ENCODE results near the gene KIAA0513.
"Not testable (repeated sequence)": the region's sequence is repeated elsewhere in the genome, so short reads cannot be mapped to it uniquely, and the experiment has no call there.

The KIAA0513 gene

GRCh38 chr16:85120006-85120340, 92.4 kb downstream of the KIAA0513 start:
- Histone ChIP-seq H3K27ac (replicated peaks) (no peak overlapping the region), H3K27me3 (ENCODE audit: insufficient read depth, poor library complexity, severe bottlenecking) (no peaks in the 10 kb centered on the region), H3K4me3 (replicated peaks; ENCODE audit: insufficient read depth, low read length) (no peak overlapping the region)
- DNase-seq (ENCODE audit: low read depth in 1 of 2, low spot score in 1 of 2) = no peak
- TF ChIP-seq POLR2AphosphoS5 (IDR thresholded peaks at IDR 0.05; ENCODE audit: low read depth) = no peak
- TF ChIP-seq GABPA (IDR thresholded peaks at IDR 0.05; ENCODE audit: low read depth) = no peak
- TF ChIP-seq SPI1 (IDR thresholded peaks at IDR 0.05; ENCODE audit: borderline replicate concordance, low read depth) = no peak
- TF ChIP-seq, protein P1, sequence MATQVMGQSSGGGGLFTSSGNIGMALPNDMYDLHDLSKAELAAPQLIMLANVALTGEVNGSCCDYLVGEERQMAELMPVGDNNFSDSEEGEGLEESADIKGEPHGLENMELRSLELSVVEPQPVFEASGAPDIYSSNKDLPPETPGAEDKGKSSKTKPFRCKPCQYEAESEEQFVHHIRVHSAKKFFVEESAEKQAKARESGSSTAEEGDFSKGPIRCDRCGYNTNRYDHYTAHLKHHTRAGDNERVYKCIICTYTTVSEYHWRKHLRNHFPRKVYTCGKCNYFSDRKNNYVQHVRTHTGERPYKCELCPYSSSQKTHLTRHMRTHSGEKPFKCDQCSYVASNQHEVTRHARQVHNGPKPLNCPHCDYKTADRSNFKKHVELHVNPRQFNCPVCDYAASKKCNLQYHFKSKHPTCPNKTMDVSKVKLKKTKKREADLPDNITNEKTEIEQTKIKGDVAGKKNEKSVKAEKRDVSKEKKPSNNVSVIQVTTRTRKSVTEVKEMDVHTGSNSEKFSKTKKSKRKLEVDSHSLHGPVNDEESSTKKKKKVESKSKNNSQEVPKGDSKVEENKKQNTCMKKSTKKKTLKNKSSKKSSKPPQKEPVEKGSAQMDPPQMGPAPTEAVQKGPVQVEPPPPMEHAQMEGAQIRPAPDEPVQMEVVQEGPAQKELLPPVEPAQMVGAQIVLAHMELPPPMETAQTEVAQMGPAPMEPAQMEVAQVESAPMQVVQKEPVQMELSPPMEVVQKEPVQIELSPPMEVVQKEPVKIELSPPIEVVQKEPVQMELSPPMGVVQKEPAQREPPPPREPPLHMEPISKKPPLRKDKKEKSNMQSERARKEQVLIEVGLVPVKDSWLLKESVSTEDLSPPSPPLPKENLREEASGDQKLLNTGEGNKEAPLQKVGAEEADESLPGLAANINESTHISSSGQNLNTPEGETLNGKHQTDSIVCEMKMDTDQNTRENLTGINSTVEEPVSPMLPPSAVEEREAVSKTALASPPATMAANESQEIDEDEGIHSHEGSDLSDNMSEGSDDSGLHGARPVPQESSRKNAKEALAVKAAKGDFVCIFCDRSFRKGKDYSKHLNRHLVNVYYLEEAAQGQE (IDR thresholded peaks at IDR 0.05; ENCODE audit: insufficient replicate concordance, low read depth) = no peak
- TF ChIP-seq, protein P2, sequence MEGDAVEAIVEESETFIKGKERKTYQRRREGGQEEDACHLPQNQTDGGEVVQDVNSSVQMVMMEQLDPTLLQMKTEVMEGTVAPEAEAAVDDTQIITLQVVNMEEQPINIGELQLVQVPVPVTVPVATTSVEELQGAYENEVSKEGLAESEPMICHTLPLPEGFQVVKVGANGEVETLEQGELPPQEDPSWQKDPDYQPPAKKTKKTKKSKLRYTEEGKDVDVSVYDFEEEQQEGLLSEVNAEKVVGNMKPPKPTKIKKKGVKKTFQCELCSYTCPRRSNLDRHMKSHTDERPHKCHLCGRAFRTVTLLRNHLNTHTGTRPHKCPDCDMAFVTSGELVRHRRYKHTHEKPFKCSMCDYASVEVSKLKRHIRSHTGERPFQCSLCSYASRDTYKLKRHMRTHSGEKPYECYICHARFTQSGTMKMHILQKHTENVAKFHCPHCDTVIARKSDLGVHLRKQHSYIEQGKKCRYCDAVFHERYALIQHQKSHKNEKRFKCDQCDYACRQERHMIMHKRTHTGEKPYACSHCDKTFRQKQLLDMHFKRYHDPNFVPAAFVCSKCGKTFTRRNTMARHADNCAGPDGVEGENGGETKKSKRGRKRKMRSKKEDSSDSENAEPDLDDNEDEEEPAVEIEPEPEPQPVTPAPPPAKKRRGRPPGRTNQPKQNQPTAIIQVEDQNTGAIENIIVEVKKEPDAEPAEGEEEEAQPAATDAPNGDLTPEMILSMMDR (IDR thresholded peaks at IDR 0.05; ENCODE audit: insufficient read depth, low read length) = no peak

- H3K27ac ChIP-seq (replicated peaks); H3K27me3 ChIP-seq (ENCODE audit: insufficient read depth, poor library complexity, severe bottlenecking); DNase-seq (ENCODE audit: low read depth in 1 of 2, low spot score in 1 of 2); H3K4me3 ChIP-seq (replicated peaks; ENCODE audit: insufficient read depth, low read length): not testable (repeated sequence)
Measured at GRCh38 chr16:85123441-85123840, 95.8 kb downstream of the KIAA0513 start.

- Histone ChIP-seq H3K4me3 (replicated peaks; ENCODE audit: insufficient read depth, low read length) (no peak overlapping the region), H3K27me3 (ENCODE audit: insufficient read depth, poor library complexity, severe bottlenecking) (peaks cover 4% of the 10 kb centered on the region), H3K27ac (replicated peaks) (no peak overlapping the region)
- DNase-seq (ENCODE audit: low read depth in 1 of 2, low spot score in 1 of 2) = no peak
- TF ChIP-seq, protein P1 (IDR thresholded peaks at IDR 0.05; ENCODE audit: insufficient replicate concordance, low read depth) = no peak
- no peak for TF ChIP-seq SPI1 (IDR thresholded peaks at IDR 0.05; ENCODE audit: borderline replicate concordance, low read depth)
- TF ChIP-seq GABPA (IDR thresholded peaks at IDR 0.05; ENCODE audit: low read depth) = no peak
- no peak for TF ChIP-seq POLR2AphosphoS5 (IDR thresholded peaks at IDR 0.05; ENCODE audit: low read depth)
- TF ChIP-seq, protein P2 (IDR thresholded peaks at IDR 0.05; ENCODE audit: insufficient read depth, low read length) = no peak
Measured at GRCh38 chr16:85123891-85124635, 96.5 kb downstream of the KIAA0513 start.

DNA sequence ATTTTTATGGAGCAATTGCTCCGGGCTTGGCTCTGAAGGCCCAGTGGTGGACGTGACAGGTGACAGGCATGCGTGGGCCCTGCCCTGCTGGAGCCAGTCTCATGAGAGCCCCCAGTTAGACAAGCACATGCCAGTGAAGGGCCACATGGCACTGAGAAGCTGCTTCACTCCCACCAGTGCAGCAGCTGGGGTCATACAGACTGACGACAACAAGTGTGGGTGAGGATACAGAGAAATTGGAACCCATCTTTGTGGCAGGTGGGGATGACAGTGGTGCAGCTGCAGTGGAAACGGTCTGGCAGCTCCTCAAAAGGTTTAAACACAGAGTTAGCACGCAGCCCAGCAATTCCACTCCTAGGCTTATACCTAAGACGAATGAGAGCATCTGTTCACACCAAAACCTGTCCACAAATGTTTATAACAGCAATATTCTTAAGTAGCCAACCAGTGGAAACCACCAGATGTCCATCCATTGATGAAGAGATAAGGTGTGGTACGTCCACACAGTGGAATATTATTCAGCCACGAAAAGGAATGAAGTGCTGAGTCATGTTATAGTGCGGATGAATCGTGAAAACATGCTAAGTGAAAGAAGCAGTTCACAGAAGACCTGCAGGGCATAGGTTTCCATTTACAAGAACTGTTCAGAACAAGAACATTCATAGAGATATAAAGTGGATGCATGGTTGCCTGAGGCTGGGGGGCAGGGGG, 97.2 kb downstream of the KIAA0513 start:
- Histone ChIP-seq H3K27ac (replicated peaks) (no peak overlapping the region), H3K27me3 (ENCODE audit: insufficient read depth, poor library complexity, severe bottlenecking) (peaks cover 6% of the 10 kb centered on the region), H3K4me3 (replicated peaks; ENCODE audit: insufficient read depth, low read length) (no peak overlapping the region)
- no peak for DNase-seq (ENCODE audit: low read depth in 1 of 2, low spot score in 1 of 2)
- TF ChIP-seq, protein P1 (IDR thresholded peaks at IDR 0.05; ENCODE audit: insufficient replicate concordance, low read depth) = no peak
- TF ChIP-seq SPI1 (IDR thresholded peaks at IDR 0.05; ENCODE audit: borderline replicate concordance, low read depth) = no peak
